HEK293 (cell line): ENCODE measurements around the gene MYZAP.

Experiments
- KLF9 ChIP-seq: fragments of 450-650 bp; formaldehyde crosslinking; IDR thresholded peaks from 2 replicates; pipeline ENCODE4 v1.5.1; 2016; ENCODE audit warnings: missing biosample characterization, missing genetic modification characterization, low read depth
- PRDM10 ChIP-seq: fragments of 450-650 bp; formaldehyde crosslinking; IDR thresholded peaks from 2 replicates; pipeline ENCODE4 v1.5.1; 2016; ENCODE audit warnings: missing biosample characterization, missing genetic modification characterization
- ZNF175 ChIP-seq: fragments of 450-650 bp; formaldehyde crosslinking; IDR thresholded peaks from 2 replicates; pipeline ENCODE4 v1.5.1; 2016; ENCODE audit warnings: missing biosample characterization, missing genetic modification characterization
- ZNF335 ChIP-seq: fragments of 450-650 bp; formaldehyde crosslinking; conservative IDR thresholded peaks from 2 replicates; pipeline ENCODE4 v1.5.1; 2016; ENCODE audit warnings: missing biosample characterization, missing genetic modification characterization

GRCh38 chr15:57591237-57591821 lies 375 bp upstream of the MYZAP start:
- TF ChIP-seq KLF9 (tag by site-specific recombination) (no peak), ZNF335 (no peak), ZNF175 (tag by site-specific recombination) (no peak), PRDM10 (tag by site-specific recombination) (no peak)
